Ureter (tissue), 1 donor: ENCODE data around the gene NCK2. TPM values are rescaled to one million over a fixed set of nuclear protein-coding genes. Genes with fewer than 3 reads are reported as not detected.

ENCODE experiments used
- DNase-seq: peaks from one replicate; pipeline ENCODE4 v3.0.0-alpha.2; 2020; ENCODE audit warnings: low spot score
- total RNA-seq: library from RNA; stranded (reverse); gene quantifications from one replicate; pipeline ENCODE4 v1.2.4, GENCODE V29; 2023
- donor health status: DM: yes; HTN: yes; CAD: no.

Gene NCK2
- total RNA-seq, 1 donor from 2014 or later = 40.9 TPM

DNA sequence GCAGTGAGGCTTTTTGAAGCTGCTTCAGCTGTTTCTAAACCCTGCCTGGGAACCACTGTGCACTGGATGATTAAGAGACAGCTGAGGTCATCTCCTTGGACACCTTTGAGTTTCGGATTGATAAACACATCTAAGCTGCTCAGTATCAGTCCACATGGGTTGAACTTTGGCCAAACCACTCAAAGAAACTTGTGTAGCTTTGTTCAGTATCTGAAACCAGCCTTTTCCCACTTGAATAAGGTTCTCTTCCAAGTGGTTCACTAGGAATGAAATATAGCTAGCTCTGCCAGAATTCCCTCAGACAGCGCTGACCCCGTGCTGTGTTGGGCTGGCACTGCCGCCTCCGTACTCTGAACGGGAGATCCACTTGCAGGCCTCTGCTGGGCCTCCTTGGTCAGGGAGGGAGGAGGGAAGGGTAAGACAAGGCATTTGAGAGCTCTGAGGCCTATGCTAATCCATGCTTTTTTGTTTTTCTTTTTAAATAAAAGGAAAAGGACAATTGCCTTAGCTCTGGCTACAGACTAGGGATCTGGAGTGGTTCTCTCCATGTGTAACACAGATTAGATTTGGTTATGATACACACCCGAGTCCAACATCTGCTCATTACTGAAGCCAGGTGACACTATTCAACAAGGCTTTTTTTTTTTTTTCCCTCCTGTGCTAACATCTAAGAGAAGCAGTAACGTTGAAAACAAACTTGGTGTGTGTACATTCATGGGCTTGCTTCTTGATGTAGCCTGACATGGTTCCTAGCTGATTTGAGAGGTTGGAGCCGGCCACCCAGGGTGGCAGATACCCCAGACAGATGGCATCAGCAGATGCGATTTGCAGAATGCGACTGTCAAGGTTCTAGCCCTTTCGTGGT lies 67.7 kb downstream of the NCK2 start:
- no peak for DNase-seq

DNA sequence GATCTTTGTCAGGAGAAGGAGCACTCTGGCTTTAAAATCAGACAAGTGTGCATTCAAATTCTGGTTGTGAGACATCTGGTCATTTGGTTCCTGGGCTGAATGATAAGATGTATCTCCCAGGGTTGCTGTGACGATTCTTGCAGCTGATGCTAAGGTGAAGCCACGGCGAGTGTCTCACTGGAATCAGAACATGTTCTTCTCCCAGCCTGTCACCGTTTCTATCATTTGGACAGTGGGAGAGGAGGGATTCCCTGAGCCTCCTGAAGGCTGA lies 68.3 kb downstream of the NCK2 start:
- DNase-seq = no peak

DNA sequence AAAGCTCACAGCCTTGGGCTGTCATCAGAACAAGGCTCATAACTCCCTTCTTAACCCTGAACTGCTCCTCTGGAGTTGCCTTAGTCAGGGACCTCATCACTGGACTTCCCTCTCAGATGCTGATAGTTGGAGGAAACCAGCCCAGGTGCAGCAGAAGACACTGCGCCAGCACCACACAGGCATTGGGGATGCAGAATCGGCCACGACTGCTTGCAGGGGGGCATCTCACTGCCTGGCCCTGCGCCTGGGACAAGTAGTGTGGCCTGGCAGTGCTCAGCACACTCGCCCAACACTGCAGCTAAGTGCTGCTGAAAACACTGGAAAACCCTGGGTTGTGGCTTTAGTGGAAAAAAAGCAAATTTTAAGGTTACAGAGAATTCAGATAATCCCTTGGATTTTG lies 68.7 kb downstream of the NCK2 start:
- no peak for DNase-seq

DNA sequence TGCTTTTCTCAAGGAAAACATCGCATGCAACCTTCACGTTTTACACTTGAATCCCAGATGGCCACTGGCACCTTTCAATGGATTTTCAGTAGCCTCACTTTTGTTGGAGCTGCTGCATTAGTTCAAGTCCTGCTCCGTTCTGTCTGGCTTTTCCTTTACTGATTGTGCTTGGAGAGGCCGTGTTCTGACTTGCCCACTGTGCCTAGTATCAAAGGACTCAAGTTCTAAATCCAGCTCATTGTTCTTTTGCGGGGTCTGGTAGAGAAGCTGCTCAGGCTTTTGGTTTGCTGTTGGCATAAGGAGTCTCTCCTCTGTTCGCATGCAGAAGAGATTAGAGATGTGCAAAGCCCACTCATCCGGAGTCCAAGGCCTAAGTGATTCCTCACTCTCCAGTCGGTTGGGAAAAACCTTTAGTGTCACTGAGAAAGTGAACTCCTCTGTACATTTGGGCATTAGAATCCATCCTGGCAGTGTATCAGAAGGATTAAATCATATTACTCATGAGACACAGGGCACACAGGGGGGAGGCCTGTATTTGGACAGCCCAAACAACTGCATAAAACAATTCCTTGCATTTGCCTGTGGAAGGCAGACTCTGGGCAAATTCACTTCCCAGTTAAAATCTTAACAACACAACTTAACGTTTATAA lies 69.7 kb downstream of the NCK2 start:
- no peak for DNase-seq

DNA sequence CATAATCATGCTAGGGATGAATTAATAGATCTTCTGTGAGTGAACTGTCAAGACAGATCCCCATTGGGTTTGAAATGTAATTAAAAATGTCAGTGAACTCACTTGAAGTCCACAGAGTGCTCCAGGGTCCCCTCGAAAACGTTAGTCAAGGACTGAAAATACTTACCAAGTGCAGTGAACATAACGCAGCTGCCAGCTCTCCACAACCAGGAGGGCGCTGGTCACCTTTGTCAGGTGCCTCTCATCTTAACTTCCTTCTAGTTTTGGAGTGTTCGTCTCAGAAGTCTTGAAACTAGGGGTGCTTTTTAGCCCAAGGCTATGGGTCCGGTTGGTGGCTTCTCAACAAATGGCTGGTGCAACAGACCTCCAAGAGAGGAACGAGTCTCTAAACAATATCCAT lies 70.7 kb downstream of the NCK2 start:
- no peak for DNase-seq

DNA sequence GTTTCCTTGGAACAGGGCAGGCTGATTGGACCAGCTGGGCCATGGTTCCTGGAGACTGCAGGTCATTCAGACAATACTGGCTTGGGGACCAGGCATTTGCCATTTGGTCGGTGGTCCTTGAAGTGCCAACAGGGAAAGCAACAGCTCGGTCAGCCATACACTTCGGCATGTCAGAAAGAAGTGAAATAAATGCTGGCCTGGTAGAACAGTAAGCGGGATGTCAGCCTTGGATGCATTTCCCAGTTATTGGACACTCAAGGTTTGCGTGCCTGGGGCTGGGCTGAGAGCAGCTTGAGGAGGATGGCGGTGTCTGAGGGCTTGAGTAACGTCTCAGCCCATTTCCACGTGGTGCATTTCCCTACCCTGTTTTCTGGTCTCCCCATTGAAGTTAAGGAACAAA lies 75.4 kb downstream of the NCK2 start:
- DNase-seq = no peak

DNA sequence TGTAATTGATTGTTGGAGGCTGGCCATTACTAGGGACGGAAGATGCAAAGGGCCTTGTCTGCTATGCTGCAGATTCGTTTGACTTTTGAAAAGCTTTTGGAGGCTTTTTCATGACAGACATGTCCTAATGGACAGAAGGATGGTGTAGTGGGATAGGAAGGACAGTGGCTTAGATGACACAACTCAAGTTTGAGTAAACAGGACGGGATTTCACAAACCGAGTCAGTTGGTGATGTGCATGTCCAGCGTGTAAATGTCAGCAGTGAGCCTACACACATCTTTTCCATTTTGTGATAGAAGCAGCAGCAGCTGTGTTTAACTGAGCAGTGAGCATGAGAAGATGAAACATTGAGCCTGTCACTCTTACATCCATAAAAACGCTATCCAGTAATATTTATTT lies 76.0 kb downstream of the NCK2 start:
- DNase-seq = no peak

DNA sequence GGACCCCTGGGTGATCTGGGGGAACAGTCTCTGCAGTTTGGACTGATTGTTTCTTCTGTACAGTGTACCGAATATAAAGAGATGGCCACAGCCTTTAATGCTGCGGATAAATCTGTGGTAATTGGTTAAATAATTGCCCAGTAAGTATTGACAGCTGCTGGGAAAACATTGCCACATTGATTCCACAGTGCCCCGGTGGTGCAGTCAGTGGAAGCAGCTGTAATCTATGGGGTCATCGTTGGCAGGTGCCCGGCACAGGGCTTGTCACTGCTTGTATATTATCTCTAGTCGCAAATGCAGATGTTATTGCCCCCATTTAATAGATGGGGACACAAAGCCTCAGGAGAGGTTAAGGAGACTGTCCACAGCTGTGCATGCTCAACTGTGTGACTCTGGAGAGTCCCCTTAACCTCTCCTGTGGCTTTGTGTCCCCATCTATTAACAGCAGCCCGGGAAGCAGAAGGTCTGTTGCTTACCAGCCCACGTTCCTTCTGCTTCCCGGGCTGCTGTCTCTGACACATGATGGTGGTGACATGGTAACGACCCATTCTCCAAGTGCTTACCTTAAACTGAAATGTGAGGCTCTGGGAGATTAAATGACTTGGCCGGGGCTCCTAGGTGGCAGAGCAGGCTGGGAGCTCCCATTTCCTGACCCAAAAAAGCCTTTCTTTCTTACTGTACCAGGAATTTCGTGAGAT lies 76.9 kb downstream of the NCK2 start:
- DNase-seq = no peak

DNA sequence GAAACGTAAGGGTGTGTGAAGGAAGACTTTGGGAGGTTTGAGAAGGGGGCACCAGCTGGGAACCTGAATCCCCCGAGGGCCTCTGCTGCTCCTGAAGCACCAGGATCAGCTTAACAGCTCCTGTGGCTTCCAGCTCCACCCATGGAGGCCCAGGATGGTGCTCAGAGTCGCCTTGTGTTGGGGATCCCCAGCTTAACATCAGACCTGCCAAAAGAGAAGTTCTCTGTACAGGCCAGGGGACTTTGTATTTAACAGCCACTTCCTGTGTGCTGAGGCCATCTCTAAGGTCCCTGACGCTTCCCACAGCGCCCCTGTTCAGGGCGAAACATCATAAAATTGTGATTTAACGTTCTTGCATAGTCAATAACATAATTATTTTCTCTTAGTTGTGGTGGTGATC lies 77.5 kb downstream of the NCK2 start:
- DNase-seq = no peak

DNA sequence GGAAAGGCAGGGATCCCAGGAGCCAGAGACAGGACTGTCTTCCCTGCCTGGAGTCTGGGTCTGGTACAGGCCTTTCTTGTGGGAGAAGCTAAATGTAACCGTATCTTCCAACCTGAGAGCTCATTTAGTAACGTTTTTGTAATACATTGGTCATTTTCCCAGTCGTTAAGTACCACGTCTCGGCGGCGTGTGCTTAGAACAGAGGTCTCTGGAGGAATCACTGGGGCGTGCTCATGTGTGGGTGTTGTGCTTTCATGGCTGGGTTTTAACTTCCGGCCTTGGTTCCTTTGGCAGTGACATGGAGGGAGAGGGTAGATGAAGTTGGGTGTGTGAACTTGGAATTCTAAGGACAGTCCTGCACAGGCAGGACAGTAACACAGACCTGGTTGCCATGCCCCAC lies 79.7 kb downstream of the NCK2 start:
- no peak for DNase-seq

DNA sequence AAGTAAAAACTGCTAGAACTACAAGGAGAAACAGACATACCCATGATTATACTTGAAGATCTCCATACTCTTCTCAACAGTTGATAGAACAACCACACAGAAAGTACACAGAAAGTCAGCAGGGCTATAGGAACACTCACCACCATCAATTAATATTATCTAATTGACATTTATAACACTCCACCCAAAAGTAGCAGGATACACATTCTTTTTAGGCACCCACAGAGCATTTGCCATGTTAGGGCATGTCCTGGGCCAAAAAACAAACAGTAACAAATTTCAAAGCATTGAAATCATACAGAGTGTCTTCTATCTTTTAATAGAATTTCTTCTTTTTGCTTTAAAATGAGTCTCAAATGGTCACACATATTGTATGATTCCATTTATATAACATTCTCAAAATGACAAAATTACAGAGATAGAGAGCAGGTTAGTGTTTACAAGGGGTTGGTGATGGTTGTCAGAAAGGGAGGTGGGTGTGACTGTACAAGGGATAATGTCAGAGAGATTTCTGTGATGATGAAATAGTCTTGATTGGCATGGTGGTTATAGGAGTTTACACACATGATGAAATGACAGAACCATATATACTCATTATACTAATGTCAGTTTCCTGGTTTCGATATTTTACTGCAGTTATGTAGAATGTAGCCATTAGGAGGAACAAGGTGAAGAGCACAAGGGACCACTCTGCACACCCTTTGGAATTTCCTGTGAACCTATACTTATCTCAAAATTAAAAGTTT lies 82.8 kb downstream of the NCK2 start:
- DNase-seq = no peak

DNA sequence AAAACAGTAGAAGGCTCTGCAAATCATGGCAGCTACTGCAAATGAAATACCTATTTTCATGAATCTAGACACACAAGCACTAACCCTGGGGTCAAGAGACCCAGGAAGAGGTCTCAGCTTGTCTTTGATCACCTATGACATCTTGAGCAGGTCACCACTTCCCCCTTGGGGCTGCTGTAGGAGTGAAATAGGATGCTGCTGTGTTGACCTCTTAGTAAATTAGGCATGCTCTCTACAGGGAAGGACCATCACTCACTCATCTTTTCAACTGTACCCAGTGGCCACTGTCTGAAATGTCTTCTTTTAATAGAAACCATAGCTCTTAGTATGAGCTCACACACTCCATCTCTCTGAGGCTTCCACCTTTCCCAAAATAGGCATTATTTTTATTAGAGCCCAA lies 83.8 kb downstream of the NCK2 start:
- no peak for DNase-seq

DNA sequence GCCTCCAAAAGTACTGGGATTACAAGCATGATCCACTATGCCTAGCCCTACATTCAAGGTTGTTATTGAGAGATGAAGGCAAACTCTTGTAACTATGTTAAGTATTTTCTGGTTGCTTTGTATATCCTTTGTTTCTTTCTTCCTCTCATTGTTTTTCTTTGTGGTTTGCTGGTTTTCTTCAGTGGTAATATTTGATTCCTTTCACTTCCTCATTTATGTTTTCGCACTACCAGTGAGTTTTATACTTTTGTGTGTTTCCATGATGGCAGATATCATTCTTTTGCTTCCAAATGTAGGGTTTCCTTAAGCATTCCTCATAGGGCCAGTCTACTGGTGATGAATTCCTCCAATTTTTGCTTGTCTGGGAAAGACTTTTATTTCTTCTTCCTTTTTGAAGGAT lies 90.2 kb downstream of the NCK2 start:
- DNase-seq = no peak

DNA sequence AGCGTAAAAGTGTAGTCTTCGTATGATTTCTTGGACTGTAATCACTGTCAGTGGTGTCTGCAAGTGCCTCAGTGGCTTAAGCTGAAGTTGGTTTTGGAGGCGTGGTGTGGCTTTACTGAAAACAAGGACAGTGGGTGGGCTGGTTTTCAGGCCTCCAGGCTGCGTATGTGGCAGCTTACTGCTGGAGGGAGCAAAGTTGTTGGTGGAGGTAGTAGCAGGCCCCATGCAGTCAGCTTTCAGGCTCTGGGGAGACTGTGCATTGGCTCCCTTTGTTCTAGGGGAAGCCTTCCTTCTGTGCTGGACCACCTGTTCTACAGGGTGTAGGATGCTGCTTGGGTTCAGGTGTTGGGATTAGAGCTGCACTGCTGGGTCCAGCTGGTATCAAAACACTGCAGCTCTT lies 91.6 kb downstream of the NCK2 start:
- DNase-seq = no peak

DNA sequence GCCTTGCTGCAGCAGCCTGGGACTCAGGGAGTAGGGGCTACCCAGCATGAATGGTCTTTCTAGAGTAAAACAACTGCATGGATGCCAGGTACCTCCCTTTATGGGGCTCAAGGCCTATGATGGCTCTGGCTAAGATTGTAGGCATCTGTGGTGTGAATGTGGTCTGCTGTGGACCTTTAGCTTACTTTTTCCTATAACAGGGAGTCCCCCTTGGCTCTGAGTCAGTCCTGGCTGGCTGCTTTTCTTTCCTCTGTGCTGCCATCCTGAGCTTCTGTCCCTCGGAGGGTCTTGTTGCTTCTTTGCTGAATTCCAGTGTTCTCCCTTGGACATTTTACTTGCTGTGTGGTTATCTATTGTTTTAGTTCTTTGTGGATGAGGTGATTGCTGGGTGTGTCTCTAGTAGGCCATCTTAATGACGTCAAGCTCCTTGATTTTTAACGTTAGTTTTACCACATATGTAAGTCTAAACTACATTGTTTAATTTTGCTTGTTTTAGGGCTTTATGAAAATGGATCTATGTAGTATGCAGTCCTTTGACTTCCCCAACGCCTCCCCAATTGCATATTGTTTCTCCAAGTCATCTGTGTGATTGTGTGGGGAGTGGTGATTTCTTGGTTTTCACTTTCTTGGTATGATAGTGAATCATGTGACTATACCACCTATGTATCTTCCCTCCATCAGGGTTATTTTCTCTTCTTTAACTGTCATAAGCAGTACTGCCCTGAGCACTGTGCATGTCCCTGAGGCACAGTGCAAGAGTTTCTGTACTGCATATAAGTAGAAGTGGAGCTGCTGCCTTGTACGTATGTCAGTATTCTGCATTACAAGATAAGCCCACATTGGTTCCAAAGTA lies 92.4 kb downstream of the NCK2 start:
- no peak for DNase-seq

DNA sequence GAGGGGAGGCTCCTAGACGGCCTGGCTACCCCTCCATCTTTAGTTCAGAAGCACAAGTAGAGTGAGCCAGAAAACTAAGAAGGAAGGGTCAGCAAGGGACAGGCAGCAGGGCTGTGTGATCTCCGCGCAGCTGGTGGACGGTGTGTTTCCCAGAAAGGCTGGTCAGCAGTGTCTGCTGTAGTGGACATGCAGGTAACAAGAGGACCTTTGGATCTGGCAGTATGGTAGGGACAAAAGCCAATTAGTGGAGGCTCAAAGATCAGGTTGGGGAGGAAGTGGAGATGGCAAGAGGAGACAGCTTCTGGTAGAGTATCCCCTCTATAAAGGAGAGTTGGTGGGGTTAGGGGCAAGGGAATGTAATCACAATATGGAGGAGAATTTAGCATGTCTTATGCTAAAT lies 95.1 kb downstream of the NCK2 start:
- no peak for DNase-seq

DNA sequence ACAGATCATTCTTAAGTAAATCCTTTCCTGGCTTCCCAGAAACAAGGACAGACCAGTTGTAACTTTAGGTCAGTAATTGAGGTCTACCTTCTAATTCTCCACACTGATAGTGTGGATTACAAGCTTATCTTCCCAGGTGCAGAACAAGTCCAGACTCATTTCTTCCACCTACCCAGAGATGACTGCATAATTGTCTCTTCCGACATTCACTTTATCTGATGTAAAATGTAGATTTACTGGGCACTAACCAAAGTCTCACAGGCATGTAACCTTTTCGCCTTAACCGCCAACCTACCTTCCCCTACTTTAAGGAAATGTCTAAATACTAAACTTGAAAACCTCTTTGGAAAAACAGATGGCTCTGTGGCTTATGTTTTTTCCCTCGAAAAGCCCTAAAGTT lies 96.2 kb downstream of the NCK2 start:
- DNase-seq = no peak

DNA sequence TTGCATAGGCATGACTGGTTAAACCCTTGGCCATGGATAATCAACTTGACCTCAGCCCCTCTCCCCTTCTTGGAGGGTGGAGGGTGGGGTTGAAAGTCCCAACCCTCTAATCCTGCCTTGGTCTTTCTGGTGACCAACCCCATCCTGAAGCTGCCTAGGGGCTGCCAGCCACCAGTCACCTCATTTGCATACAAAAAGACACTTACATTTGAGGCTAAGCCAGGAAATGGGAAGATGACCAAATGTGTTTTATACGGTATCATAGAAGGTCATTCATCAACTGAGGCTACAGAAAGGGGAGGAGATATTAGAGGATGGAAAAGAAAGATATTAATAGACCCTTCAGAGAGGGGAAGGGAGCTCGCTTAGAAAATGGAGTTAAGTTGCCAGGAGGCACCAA lies 96.8 kb downstream of the NCK2 start:
- DNase-seq = no peak

DNA sequence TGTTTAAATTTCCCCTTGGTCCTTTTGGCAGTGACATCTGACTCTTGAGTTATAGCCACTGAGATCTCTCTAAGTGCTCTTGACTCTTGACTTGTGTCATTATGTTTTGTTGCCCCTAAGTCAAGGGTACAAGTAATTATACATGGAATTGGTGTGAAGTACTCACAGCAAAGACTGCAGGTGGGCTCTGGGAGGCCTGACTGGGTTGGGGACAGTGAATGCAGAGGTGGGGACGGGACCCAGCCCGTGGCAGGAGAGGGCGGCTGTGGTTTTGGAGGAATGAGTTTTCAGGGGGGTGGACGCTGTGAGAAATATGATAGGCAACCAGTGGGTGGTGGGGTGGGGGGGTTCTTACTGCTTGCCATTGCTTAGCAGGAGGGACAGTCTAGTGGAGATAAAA lies 97.8 kb downstream of the NCK2 start:
- no peak for DNase-seq

DNA sequence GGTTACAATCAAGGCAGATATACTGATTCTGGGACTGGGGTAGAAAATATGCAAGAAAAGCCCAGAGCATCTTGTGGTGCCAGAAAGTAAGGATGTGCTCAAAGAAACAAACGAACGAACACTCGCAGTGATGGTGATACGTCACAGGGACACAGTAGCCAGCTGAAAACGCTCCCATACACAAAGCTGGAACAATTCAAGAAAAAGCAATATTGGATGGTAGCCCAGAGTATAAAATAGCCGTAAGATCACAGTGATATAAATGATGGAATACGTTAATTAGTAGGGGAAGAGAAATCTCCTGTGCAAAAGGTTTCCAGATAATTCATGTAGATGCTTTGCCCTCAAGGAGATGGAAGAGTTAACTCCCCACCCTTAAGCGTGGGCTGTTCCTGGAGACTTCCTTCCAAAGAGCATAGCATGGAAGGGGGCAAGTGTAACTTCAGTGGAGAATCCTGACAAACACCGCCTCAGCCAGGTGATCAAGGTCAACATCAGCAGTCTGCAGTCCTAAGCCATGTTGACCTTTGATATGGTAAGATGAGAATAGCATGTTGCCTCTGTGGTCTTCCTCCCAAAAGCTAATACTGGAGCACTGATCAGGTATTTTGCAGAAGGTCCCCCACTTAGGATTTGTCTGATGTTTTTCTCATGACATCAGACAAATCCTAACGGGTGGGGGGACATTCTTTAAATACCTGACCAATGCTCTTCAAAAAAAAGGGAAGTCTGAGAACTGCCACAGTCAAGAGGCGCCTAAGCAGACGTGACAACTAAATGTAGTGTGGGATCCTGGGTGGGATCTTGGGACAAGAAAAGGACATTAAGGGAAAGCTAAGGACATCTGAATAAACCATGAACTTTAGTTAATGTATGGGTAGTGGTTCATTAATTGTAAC lies 99.0 kb downstream of the NCK2 start:
- DNase-seq = no peak

DNA sequence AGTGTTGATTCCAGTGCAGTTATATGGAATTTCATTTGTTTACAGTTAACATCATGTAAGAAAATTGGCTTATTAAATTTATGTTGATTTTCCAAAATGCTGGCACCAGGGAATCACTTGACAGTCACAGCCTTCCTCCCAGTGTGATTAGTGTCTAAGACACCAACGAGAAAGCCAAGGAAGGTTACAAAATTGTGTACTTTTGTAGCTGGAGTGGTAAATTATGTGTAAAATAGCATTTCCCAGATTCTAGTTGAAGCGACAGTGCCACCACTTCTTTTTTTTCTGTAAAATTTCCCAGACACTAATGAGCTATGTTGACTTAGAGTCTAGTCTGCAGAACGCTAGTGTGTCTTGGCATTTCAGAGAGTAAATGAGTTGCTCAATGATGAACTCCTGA lies 101.3 kb downstream of the NCK2 start:
- no peak for DNase-seq
